Fibroblast of pulmonary artery (primary cell): ENCODE results near the gene PDZD8.
"Not testable (repeated sequence)": the region's sequence is repeated elsewhere in the genome, so short reads cannot be mapped to it uniquely, and the experiment has no call there.

Experiments
- DNase-seq: peaks from one replicate; pipeline ENCODE4 v3.0.0-alpha.2; 2010; ENCODE audit warnings: low read depth
- H3K4me3 ChIP-seq: replicated peaks from 2 replicates; pipeline ENCODE4 v1.5.1; 2011; ENCODE audit warnings: low read depth, mild to moderate bottlenecking, control low read depth, low read length, moderate library complexity
- TF ChIP-seq, protein P1 (sequence below): IDR thresholded peaks from 2 replicates; pipeline ENCODE4 v1.5.1; 2011; ENCODE audit warnings: mild to moderate bottlenecking, control low read depth, low read length, inconsistent platforms; ENCODE audit errors: missing control alignments

PDZD8 gene

DNA sequence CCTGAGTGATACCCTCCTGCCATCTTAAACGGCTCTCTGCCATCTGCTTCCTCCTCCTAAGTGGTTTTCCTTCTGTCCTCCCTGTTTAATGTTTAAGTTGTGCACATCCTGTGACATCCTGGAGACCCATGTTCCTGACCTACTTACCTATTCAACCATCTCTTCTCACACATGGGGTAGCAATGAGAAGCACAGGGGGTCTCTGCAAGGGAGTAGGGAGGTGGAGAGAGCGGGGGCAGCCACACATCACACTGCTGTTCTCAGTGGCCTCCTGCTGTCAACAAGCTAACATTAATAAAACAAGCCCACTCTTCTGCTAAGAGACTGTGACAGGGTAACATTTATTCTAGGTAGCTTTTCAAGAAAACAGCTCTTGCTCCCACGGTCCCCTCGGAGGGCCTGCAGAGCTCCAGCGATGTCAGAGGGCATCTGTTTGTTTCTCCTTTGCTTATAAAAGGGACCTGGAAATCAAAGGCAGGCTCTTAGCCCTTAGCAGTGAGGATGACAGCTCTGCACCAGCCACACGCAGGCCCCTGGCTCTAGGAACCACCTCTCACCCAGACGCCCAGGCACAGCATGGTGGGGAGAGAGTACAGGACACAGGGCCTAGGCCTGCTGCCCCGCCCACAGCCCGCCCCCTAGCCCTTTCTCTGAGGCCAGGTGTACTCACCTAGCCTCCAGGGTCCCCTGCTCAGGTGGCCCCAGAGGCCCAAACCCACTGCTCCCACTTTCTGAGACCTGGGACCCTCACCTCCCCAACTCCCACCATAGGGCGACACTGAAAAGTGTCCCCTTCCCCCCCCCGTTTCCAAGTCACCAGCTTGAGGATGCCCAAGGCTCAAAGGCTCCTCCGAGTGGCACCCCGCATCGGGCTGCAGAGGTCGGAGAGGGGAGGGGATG is 135.3 kb downstream of the PDZD8 start:
- H3K4me3 ChIP-seq = no peak overlapping the region
- TF ChIP-seq, protein P1, sequence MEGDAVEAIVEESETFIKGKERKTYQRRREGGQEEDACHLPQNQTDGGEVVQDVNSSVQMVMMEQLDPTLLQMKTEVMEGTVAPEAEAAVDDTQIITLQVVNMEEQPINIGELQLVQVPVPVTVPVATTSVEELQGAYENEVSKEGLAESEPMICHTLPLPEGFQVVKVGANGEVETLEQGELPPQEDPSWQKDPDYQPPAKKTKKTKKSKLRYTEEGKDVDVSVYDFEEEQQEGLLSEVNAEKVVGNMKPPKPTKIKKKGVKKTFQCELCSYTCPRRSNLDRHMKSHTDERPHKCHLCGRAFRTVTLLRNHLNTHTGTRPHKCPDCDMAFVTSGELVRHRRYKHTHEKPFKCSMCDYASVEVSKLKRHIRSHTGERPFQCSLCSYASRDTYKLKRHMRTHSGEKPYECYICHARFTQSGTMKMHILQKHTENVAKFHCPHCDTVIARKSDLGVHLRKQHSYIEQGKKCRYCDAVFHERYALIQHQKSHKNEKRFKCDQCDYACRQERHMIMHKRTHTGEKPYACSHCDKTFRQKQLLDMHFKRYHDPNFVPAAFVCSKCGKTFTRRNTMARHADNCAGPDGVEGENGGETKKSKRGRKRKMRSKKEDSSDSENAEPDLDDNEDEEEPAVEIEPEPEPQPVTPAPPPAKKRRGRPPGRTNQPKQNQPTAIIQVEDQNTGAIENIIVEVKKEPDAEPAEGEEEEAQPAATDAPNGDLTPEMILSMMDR = no peak
- DNase-seq = no peak

DNA sequence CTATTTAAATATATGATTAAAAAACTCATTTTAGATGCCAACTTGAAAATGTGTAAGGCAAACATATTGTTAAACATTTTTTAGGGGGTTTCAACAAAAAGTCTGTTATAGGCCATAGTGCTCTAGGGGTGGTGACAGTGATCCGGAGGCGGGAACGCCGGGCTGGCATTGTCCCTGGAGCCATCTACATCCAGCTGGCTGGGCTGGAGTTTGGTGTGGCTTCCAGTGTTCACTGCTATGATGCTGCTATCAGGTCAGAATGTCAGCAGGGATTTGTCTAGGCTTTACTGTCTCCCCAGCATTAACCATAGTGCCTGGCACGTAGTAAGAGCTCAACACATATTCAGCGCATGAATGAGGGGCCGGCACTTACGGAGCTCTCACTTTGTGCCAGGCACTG is 136.2 kb downstream of the PDZD8 start:
- TF ChIP-seq, protein P1 = no peak
- no peak overlapping the region for H3K4me3 ChIP-seq
- no peak for DNase-seq

DNA sequence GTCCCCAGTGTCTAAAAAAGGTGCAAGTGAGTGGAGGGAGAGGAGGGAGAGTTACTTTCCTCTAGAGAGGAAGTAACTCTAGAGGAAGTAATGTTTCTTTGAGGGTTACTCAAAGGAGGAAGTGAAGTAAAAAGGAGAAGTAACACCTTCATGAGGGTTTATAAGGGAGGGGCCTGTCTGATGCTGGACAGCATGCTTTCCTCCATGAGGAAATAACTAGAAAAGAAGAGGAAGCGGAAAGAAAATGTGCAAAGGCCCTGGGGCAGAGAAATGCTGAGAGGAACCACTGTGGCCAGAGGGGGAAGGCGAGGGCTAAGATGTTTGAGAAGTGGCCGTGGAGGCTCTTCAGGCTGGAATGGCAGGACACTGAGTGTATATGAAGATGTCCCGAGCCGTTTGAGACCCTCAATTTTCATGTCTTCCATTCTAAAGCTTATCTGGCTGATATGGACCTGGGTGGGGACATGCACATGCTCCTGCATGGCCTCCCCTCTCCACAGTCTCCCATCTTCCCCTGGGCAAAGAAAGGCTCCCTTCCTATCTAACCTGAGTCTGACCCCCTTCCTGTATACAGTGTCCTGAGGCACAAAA is 137.7 kb downstream of the PDZD8 start:
- no peak for DNase-seq
- no peak overlapping the region for H3K4me3 ChIP-seq
- TF ChIP-seq, protein P1 = no peak

DNA sequence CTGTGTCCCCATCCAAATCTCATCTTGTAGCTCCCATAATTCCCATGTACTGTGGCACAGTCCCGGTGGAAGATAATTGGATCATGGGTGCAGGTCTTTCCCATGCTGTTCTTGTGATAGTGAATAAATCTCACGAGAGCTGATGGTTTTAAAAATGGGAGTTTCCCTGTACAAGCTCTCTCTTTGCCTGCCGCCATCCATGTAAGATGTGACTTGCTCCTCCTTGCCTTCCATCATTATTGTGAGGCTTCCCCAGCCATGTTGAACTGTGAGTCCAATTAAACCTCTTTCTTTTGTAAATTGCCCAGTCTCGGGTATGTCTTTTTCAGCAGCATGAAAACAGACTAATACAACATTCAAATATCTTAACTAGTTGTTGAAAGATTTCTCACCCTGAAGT is 145.1 kb downstream of the PDZD8 start:
- not testable (repeated sequence) for H3K4me3 ChIP-seq, DNase-seq

DNA sequence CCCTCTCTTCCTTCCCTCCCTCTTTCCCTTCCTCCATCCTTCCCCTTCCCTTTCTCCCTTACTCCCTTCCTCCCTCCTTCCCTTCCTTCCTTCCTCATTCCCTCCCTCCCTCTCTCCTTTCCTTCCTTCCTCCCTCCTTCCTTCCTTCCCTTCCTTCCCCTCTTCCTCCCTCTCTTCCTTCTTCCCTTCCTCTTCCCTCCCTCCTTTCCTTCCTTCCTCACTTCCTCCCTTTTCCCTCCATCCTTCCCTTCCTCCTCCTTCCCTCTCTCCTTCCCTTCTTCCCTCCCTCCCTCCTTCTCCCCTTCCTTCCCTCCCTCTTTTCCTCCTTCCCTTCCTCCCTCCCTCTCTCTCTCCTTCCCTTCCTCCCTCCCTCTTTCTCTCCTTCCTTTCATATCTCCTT is 147.0 kb downstream of the PDZD8 start:
- no peak overlapping the region for H3K4me3 ChIP-seq
- no peak for DNase-seq
- TF ChIP-seq, protein P1 = no peak
